Measurements from ENCODE around the gene MAN1A1.
A peak's percentile ranks its signal among the peaks of the same experiment; 100 is the strongest.
"Not testable (repeated sequence)": the region's sequence is repeated elsewhere in the genome, so short reads cannot be mapped to it uniquely, and the experiment has no call there.

The MAN1A1 gene

DNA sequence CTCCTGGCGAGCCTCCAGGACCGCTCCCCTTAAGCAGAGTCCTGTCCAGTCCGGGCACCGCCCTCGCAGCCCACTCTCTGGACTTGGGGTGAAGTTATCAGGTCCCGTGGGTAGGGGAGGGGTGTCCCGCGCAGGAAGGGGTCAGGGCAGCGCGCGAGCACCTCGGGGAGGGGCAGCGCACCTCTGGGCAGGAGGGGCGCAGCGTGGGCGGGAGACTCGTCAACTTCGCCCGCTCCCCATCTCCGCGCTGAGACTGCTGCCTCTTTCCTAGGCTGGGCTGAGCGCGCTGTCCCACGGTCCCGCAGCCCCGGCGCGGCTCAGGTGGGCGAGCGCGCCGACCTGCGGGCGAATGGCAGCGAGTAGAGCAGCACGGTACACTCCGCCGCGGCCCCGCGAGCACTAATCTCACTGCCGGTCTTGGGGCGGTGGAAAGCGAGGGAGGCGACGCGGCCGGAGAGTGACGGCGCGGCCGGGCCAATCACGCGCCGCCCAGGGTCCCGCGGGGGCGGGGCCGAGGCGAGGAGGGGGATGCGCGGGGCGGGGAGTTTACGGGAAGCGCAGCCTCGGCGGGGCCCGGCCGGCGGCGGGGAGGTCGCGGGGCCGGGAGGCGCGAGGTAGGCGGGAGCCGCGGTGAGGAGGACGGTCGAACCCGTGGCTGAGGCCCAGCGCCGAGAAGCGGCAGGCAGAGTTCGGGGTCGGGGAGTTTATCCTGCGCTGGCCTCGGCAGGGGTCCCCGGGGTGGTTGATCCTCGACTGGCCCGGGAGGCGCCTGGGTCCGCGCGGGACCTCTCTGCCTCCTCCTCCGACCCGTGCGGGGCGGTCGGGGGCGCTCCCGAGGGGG, at the start of gene MAN1A1:
Gene MAN1A1 (minus strand): TSS at position 401 of the 841 bp plus-strand sequence. CDS start 696 bp downstream, outside the sequence.
- DNase-seq, result peak; percentile 93

DNA sequence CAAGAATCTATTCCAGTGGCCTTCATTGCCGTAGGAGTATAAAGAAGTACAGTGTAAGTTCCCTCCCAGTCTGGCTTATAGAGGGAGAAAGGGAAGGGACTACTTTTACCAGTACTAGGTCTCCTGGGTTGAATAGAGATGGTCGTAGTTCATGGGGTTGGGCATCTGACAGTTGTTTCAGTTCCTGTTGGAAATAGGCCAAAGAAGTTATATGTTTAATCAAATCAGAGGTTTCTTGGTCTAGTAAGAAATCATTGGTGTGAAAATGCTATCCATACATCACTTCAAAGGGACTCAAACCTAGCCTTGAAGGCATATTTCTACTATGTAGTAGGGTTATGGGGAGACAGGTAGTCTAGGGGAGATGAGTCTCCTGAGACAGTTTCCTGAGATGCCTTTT, 45.6 kb upstream of the MAN1A1 start:
- DNase-seq, result no peak

DNA sequence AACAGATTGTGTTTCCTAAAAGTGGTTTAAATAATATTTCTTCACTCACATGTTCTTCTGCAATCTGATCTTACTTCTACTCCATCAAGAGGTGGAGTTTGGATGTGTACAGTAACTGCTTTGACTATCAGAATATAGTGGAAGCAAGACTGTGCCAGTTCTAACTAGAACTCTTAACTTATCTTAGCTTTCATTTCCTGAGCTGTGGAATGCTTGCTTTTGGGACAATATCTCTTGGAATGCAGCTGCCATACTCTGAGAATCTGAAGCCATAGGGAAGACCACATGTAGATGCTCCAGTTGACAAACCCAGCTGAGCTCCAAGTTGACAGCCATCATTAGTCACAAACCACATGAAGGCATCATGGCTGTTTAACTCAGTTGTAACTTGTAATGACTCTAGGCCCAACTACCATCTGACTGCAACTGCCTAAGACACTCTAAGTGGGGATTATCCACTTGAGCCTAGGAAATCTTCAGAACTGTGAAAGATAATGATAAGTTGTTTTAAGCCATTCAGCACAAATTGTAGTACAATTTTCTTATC, 40.8 kb upstream of the MAN1A1 start:
- no peak for DNase-seq

DNA sequence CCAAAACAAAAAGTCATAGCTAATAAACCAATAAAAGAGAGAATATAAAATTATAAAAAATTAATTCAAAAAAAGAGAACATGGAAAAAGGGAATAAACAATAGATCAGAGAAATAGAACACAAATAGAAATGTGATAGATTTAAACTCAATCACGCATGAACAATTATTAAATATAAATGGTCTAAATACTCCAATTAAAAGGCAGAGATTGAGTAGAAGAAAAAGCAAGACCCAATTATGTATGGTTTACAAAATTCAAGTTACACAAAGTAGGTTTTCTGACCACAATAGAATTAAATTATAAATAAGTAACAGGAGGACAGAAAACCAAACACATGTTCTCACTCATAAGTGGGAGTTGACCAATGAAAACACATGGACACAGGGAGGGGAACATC, 36.4 kb upstream of the MAN1A1 start:
- no peak for DNase-seq

DNA sequence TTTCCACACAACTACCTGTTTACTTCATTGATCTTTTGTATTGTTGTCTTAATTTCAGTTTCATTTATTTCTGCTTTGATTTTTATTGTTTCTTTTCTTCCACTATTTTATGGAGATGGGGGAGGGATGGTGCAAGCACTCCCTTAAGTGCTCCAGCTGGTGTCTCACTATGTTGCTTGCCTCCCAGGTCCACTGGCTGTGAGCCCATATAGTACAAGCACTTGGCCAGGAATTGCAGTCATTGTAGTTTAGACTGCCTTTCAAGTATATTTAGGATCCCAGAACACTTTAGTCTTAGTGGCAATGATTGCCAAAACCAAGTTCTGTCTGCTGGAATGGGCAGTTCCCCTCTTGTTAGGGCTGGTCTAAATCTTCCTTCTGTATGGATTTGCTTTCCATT, 34.9 kb upstream of the MAN1A1 start:
- no peak for DNase-seq

DNA sequence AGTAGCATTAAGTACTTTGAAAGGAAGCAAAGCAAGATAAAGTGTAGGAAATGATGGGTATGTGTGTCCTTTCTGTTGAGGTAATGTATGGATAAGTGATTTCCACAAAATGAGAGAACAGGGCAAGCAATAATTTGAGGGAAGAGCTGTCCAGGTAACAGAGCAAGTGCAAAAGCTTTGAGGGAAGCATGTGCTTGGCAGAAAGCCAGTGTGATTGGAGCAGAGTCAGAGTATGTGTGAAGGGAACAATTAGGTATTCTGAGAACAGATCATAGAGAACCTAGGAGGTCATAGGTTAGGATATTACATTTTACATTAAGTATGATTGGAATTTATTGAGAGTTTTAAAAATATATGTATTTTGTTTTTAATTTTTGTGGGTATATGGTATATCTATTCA, 30.2 kb upstream of the MAN1A1 start:
- DNase-seq, result no peak

- not testable (repeated sequence) for DNase-seq
Observed at GRCh38 chr6:119377043-119377442, 27.5 kb upstream of the MAN1A1 start.

- DNase-seq, result no peak
Observed at GRCh38 chr6:119370080-119370479, 20.5 kb upstream of the MAN1A1 start.

DNA sequence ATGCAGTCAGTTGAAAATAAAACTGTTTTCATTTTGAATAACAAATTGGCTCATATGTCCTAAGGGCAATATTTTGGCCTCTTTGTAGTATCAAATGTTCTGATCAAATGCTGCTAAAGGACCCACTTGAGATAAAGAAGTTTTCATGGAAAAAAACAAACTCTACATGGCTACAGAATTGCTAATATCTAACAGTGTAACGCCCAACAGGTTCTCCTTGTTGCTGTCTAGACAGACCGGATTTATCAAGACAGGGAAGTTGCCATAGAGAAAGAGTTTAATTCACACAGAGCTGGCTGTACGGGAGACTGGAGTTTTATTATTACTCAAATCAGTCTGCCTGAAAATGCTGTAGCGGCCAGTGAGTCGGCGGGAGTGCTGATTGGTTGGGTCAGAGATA, 19.4 kb upstream of the MAN1A1 start:
- DNase-seq, result no peak

DNA sequence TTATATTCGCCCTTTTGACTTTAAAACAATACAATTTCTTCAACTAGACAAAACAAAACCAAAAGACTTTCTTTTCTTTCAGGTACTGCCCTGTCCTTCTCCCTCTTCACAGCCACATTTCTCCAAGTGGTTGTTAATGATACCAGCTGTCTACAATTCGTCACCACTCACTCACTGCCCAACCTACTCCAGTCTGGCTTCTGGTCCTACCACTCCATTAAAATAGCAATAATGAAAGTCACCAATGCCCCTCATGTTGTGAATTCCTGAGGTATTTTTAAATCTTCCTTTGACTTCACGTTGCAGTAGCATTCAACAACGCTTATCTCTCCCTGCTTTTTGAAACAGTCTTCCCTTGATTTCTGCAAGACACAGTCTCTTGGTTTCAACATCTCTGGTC, 11.6 kb upstream of the MAN1A1 start:
- DNase-seq, result no peak

DNA sequence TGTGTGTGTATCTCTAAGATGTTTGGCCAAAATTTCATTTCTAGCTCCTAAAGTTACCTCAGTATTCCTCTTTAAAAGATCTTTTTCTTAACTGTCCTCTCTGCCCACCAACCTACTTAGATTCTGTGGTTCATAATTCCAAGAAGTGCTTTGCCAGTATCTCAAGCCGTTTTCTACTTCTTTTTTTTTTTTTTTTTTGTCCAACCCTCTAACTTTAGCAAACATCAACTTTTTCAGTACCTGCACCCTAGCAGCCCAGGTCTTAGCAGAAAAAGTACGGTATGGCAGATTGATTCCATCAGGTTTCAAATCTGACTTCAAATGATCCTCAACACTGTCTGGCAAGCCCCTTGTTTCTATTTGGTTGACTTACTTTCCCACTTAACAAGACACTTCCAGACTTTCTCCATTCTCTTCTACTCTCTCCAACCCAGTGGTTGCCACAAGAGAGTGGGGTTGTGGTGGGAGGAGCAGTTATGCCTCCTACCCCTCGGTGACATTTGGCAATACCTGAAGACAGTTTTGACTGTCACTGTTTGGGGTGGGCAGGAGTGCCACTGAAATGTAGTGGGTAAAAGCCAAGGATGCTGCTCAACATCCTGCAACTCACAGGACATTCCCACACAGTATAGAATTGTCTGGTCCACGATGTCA, 10.8 kb upstream of the MAN1A1 start:
- no peak for DNase-seq

DNA sequence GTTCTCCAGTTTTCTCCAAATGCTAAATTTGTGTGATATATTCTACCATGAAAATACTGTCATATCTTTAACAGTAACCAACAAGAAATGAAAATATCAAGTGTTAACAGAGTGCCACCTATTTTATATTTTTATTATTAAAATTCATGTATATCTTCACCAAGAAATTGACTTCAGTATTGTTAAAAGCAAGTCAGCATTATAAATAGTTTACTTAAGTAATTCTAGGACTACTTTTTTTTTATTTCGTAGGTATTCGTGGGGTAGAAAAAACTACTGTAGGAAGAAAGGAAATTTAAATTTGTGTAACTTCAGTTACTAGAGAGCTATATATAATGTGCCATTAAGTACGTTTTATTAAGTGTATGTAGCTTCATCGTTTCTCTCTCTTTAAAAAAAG, 6.3 kb upstream of the MAN1A1 start:
- DNase-seq, result no peak

DNA sequence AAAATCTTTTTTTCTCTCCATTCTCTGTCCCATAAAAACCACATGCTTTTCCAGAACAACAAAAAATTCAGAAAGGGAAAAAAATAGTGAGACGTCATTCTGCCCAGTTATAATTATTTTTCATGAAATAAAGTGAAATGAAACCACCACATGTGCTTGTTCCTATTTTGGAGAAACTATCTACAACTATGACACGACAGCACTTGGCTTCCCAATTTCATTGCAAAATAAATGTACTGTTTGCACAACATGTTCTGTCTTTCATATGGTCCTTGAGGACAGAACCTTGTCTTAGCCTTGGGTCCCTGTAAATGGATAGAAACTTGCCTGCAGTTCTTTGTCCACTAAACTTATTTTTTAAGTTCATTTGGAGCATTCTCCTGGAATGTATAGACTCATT, 5.6 kb upstream of the MAN1A1 start:
- DNase-seq, result no peak

GRCh38 chr6:119353696-119354095, 4.1 kb upstream of the MAN1A1 start:
- DNase-seq, result no peak

GRCh38 chr6:119352001-119352400, 2.4 kb upstream of the MAN1A1 start:
- no peak for DNase-seq

- DNase-seq, result no peak
Observed at GRCh38 chr6:119350952-119351372, 1.4 kb upstream of the MAN1A1 start.

- DNase-seq, result no peak
Observed at GRCh38 chr6:119350202-119350951, 816 bp upstream of the MAN1A1 start.

- no peak for DNase-seq
Observed at GRCh38 chr6:119348748-119349360, 707 bp downstream of the MAN1A1 start.

DNA sequence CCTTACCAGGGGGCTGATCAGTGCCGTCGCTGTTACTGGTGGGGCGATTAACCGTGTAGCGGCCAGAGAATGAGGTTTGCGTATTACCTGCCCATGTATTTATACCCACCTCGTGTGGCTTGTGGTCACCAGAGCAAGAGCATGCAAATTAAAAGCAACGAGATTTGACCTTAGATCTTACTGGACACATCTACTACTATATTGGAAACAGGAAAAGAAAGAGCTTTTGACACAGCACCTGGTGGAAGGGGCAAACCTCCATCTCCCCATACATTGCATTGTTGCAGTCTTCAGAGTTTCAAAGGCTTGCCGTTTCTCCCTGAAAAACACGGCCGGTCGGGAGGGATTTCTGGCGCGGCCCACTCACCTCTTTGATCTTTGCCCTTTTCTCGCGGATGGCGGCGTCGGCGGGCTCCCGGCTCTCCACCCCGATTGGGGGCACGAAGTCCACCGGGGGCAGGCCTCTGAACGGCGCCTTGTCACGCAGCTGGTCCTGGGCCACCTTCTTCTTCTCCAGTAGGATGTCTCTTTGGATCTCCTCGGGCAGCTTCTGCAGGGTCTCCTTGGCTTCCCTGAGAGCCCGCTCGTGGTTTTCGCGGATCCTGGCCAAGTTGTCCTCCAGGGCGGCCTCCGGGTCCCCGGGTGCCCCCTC, 1.3 kb downstream of the MAN1A1 start:
- peak; percentile 78 for DNase-seq

DNA sequence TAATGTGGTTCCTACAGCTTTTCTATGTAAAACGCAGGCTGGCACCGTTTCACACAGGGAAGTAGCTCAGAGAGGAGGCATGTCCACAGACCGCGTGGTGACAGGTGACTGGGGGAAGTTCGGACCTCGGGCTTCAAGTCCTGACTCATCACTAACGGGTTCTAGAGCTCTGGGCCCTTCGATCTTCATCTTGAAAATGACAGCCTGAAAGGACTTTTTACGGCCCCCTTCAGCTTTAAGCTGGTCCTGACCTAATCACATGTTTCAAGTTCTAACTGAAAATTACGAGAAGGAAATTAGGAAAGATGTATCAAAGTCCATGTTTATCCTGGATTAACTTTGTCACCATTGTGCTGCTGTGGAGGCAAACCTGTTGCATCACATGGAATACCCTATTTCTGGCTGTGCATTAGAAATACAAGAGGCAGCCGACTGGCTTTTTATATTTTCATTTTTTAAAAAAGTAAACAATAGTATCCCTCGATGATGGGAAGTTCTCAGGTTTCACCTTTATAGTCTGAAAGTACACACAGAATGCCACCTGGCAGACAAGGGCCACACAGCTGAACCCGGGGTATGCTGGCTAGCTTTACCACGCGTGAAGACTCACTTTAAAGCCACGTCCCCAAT, 2.0 kb downstream of the MAN1A1 start:
- DNase-seq, result peak; percentile 65

DNA sequence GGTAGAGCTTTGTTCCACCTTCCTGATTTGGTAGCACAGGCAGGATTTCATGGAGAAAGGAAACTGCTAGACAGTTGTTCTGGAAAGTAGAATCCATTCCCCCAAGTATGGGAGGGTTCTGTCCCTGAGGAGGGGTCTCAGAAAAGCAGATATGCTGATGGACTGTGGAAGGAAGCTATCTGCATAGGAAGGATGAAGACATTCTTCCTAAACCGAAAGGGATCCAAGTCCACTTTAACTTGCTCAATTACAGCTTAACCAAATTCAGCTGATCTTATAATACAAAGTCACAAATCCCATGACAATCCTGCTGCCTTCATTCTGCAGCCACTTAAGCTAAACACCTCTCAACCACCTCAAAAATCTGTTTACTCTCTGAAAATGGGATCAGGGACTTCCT, 2.6 kb downstream of the MAN1A1 start:
- DNase-seq, result no peak

GRCh38 chr6:119346450-119346849, 3.1 kb downstream of the MAN1A1 start:
- no peak for DNase-seq
